PC-9 (cell line): ENCODE measurements around the gene DLEC1. TPM values are rescaled to one million over a fixed set of nuclear protein-coding genes. Genes with fewer than 3 reads are reported as not detected.
"Not testable (repeated sequence)": the region's sequence is repeated elsewhere in the genome, so short reads cannot be mapped to it uniquely, and the experiment has no call there.

Experiments used
- BruUV-seq: library from RNA; stranded (reverse); fragments of 400-500 nt; replicated peaks from 2 replicates; lab custom pipeline; 2021; lab: Mats Ljungman, UMichigan
- CTCF ChIA-PET: fragments of 300-600 bp; sonication (Branson Sonifier 250); formaldehyde crosslinking; loops from one replicate; lab custom pipeline; 2022; ENCODE audit warnings: antibody characterized with exemption; lab: Charles Lee
- POLR2A ChIA-PET: fragments of 300-600 bp; sonication (Branson Sonifier 250); formaldehyde crosslinking; loops from one replicate; lab custom pipeline; 2022; ENCODE audit warnings: antibody characterized with exemption; ENCODE audit not compliant: unreplicated experiment; lab: Charles Lee
- DNase-seq, 2 experiments: peaks; one replicate each; pipeline versions ENCODE4 v3.0.0 to v3.0.0-alpha.2; 2015 to 2022; ENCODE audit warnings: mixed read lengths in 1 of 2
- H2AFZ ChIP-seq: fragments of 200-600 bp; sonication (generic); 2 replicates; pipeline ENCODE4 v1.8.1; 2017; ENCODE audit warnings: antibody characterized with exemption
- H3F3A ChIP-seq: fragments of 200-600 bp; sonication (generic); 2 replicates; pipeline ENCODE4 v1.8.1; 2017; ENCODE audit warnings: antibody characterized with exemption, mild to moderate bottlenecking, low read depth; ENCODE audit not compliant: insufficient read depth
- H3K27ac ChIP-seq: fragments of 200-600 bp; sonication (generic); 2 replicates; pipeline ENCODE4 v1.6.1; 2016; ENCODE audit warnings: mixed run types
- H3K27me3 ChIP-seq: fragments of 200-600 bp; sonication (generic); 2 replicates; pipeline ENCODE4 v1.6.1; 2016; ENCODE audit warnings: low read depth, mixed run types; ENCODE audit not compliant: insufficient read depth
- H3K36me3 ChIP-seq: fragments of 200-600 bp; sonication (generic); 2 replicates; pipeline ENCODE4 v1.6.1; 2016; ENCODE audit warnings: low read depth, mixed run types
- H3K4me1 ChIP-seq: fragments of 200-600 bp; sonication (generic); replicated peaks from 2 replicates; pipeline ENCODE4 v1.6.1; 2016; ENCODE audit warnings: mixed run types; ENCODE audit not compliant: insufficient read depth
- H3K4me2 ChIP-seq: fragments of 200-600 bp; sonication (generic); 2 replicates; pipeline ENCODE4 v1.6.1; 2017; ENCODE audit warnings: mixed run types
- H3K4me3 ChIP-seq: fragments of 200-600 bp; sonication (generic); 2 replicates; pipeline ENCODE4 v1.6.1; 2016; ENCODE audit warnings: mixed run types
- H3K79me2 ChIP-seq: fragments of 200-600 bp; sonication (generic); 2 replicates; pipeline ENCODE4 v1.6.1; 2017; ENCODE audit warnings: low read depth, mixed run types
- H3K9me2 ChIP-seq: fragments of 200-600 bp; sonication (generic); 2 replicates; pipeline ENCODE4 v1.8.1; 2017; ENCODE audit warnings: mild to moderate bottlenecking; ENCODE audit not compliant: insufficient read depth
- H3K9me3 ChIP-seq: fragments of 200-600 bp; sonication (generic); 2 replicates; pipeline ENCODE4 v1.8.1; 2016; ENCODE audit warnings: low read depth; ENCODE audit not compliant: insufficient read depth
- H4K20me1 ChIP-seq: fragments of 200-600 bp; sonication (generic); 2 replicates; pipeline ENCODE4 v1.8.1; 2017; ENCODE audit not compliant: insufficient read depth
- EZH2 ChIP-seq: fragments of 200-600 bp; sonication (generic); IDR thresholded peaks from 2 replicates; pipeline ENCODE4 v1.8.0; 2017; ENCODE audit warnings: antibody characterized with exemption, low read depth
- intact Hi-C: fragments of 100-400 bp; cut with micrococcal nuclease; formaldehyde crosslinking; loops from one replicate; pipeline ENCODE4 v1.10.0; 2022; ENCODE audit not compliant: unreplicated experiment
- total RNA-seq: library from RNA; stranded (reverse); gene quantifications from 2 replicates; pipeline ENCODE4 v1.2.3, GENCODE V29; 2021
- TF ChIP-seq, protein P1 (sequence below): fragments of 200-600 bp; sonication (generic); conservative IDR thresholded peaks from 2 replicates; pipeline ENCODE4 v1.6.1; 2017; ENCODE audit warnings: mixed run types, antibody characterized with exemption, mild to moderate bottlenecking, moderate library complexity

Gene DLEC1
- total RNA-seq, 1 experiment from 2014 or later, result 0.35 TPM

- peak overlapping the region; percentile 98 for H3K4me2 ChIP-seq
- H3K4me1 ChIP-seq, result peaks cover 60% of the 10 kb centered on the region
- CTCF ChIA-PET, POLR2A ChIA-PET, H3K9me3 ChIP-seq, H3K9me2 ChIP-seq, H3K27me3 ChIP-seq, DNase-seq, BruUV-seq, H3K27ac ChIP-seq, H4K20me1 ChIP-seq, H3K36me3 ChIP-seq: not testable (repeated sequence)
- intact Hi-C loops, result loop anchor here (5.0 to 10.0 kb wide), 4 partner anchors 112 to 1143 kb away; partner anchors contain the start of genes ACVR2B, EPM2AIP1 and MLH1
- H3F3A ChIP-seq, result peaks cover 40% of the 10 kb centered on the region; the same call in 1 of the 2 replicates
- peaks cover 44% of the 10 kb centered on the region for H3K79me2 ChIP-seq
- H3K4me3 ChIP-seq, result peak overlapping the region; percentile 98
- H2AFZ ChIP-seq, result peak overlapping the region; percentile 78
These were observed 96.7 kb downstream of the DLEC1 start for GRCh38 chr3:38135621-38136277.

GRCh38 chr3:38136393-38136776 lies 97.4 kb downstream of the DLEC1 start:
- Histone ChIP-seq H3F3A (peaks cover 46% of the 10 kb centered on the region; the same call in 1 of the 2 replicates), H3K79me2 (peaks cover 44% of the 10 kb centered on the region), H3K36me3 (no peaks in the 10 kb centered on the region; the same call in 1 of the 2 replicates), H2AFZ (peak overlapping the region; percentile 78), H3K4me1 (peaks cover 66% of the 10 kb centered on the region), H3K27ac (no peak overlapping the region), H4K20me1 (no peaks in the 10 kb centered on the region; the same call in 1 of the 2 replicates), H3K4me2 (peak overlapping the region; percentile 98), H3K27me3 (no peaks in the 10 kb centered on the region), H3K9me2 (no peaks in the 10 kb centered on the region), H3K4me3 (peak overlapping the region; percentile 98), H3K9me3 (no peaks in the 10 kb centered on the region)
- CTCF ChIA-PET, result interaction anchor here (0.6 to 1.1 kb wide), 3 partner anchors 110 to 303 kb away, joined by 3 to 8 read pairs (median 3); no protein-coding TSS in a partner anchor
- intact Hi-C loops, result loop anchor here (5.0 to 10.0 kb wide), 4 partner anchors 111 to 1144 kb away; partner anchors contain the start of genes ACVR2B, EPM2AIP1 and MLH1
- TF ChIP-seq, protein P1, sequence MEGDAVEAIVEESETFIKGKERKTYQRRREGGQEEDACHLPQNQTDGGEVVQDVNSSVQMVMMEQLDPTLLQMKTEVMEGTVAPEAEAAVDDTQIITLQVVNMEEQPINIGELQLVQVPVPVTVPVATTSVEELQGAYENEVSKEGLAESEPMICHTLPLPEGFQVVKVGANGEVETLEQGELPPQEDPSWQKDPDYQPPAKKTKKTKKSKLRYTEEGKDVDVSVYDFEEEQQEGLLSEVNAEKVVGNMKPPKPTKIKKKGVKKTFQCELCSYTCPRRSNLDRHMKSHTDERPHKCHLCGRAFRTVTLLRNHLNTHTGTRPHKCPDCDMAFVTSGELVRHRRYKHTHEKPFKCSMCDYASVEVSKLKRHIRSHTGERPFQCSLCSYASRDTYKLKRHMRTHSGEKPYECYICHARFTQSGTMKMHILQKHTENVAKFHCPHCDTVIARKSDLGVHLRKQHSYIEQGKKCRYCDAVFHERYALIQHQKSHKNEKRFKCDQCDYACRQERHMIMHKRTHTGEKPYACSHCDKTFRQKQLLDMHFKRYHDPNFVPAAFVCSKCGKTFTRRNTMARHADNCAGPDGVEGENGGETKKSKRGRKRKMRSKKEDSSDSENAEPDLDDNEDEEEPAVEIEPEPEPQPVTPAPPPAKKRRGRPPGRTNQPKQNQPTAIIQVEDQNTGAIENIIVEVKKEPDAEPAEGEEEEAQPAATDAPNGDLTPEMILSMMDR, result no peak
- no peak for TF ChIP-seq EZH2
- POLR2A ChIA-PET, result interaction anchor here (0.6 to 1.2 kb wide), 3 partner anchors 19 to 29 kb away, joined by 6 to 10 read pairs (median 10); partner anchors contain the start of gene OXSR1
- TSS peak; percentile 48 for BruUV-seq
- DNase-seq, result no peak

GRCh38 chr3:38136777-38137614 lies 98.0 kb downstream of the DLEC1 start, which contains the start of gene ACAA1:
ACAA1 (minus strand) TSS chr3:38137127; CDS start chr3:38137035, 92 bp downstream.
- Histone ChIP-seq H3K79me2 (peaks cover 44% of the 10 kb centered on the region), H3F3A (peaks cover 46% of the 10 kb centered on the region; the same call in 1 of the 2 replicates), H4K20me1 (no peaks in the 10 kb centered on the region; the same call in 1 of the 2 replicates), H3K4me3 (peak within 1 kb of the TSS; percentile 98), H3K4me1 (peaks cover 71% of the 10 kb centered on the region), H2AFZ (peak within 1 kb of the TSS; percentile 93), H3K9me3 (no peaks in the 10 kb centered on the region), H3K27ac (peak within 1 kb of the TSS; percentile 69), H3K4me2 (peak within 1 kb of the TSS; percentile 98), H3K9me2 (no peaks in the 10 kb centered on the region), H3K27me3 (no peaks in the 10 kb centered on the region), H3K36me3 (no peaks in the 10 kb centered on the region; the same call in 1 of the 2 replicates)
- intact Hi-C loops, result loop anchor here (1.0 to 10.0 kb wide), 6 partner anchors 17 to 1145 kb away; partner anchors contain the start of genes ACVR2B, EPM2AIP1, MLH1 and OXSR1
- peak; percentile 96 to 99 for DNase-seq
- ChIA-PET POLR2A (interaction anchor here (0.6 to 1.2 kb wide), 9 partner anchors 18 to 204 kb away, joined by 3 to 10 read pairs (median 5); partner anchors contain the start of gene OXSR1), CTCF (interaction anchor here (0.6 to 1.1 kb wide), 4 partner anchors 17 to 302 kb away, joined by 3 to 8 read pairs (median 3); no protein-coding TSS in a partner anchor)
- TF ChIP-seq, protein P1, result no peak
- TF ChIP-seq EZH2, result no peak
- no TSS peak for BruUV-seq
